Measurements from ENCODE around the gene KDM2A. TPM values are rescaled to one million over a fixed set of nuclear protein-coding genes. Genes with fewer than 3 reads are reported as not detected.

Gene KDM2A
- total and polyA plus RNA-seq, 2 of the 13 experiments (the other 11 are each of a cell fraction or from before 2014, with no cell fraction given) = 31.3 to 31.4 TPM

GRCh38 chr11:67262731-67263675, 143.9 kb downstream of the KDM2A start (continued):
- TF ChIP-seq HDAC2 (CRISPR knock-in tag; IDR thresholded peaks at IDR 0.05) (peak; percentile 40; the same call in 1 of the 2 replicates), ZBTB34 (CRISPR knock-in tag; IDR thresholded peaks at IDR 0.05) (no peak), NCOA1 (CRISPR knock-in tag; IDR thresholded peaks at IDR 0.05) (no peak), ZNF672 (CRISPR knock-in tag; IDR thresholded peaks at IDR 0.05) (no peak), ZNF790 (CRISPR knock-in tag; IDR thresholded peaks at IDR 0.05; ENCODE audit: borderline replicate concordance) (no peak), REPIN1 (CRISPR knock-in tag; IDR thresholded peaks at IDR 0.05; ENCODE audit: borderline replicate concordance, low read depth) (0 out of 2 replicates have a peak, but pooled peaks have one; percentile 18), MAFF (IDR thresholded peaks at IDR 0.05; ENCODE audit: low read depth, low read length) (0 out of 2 replicates have a peak, but pooled peaks have one; percentile 13), HMGXB4 (CRISPR knock-in tag; IDR thresholded peaks at IDR 0.05; ENCODE audit: borderline replicate concordance in 1 of 2, low read depth in 1 of 2) (peak in 1 of 2 experiments; percentile 73; a peak in 2 of 4 replicates), FOXK2 (IDR thresholded peaks at IDR 0.05) (no peak), MAZ (IDR thresholded peaks at IDR 0.05; ENCODE audit: borderline replicate concordance, low read depth, low read length) (no peak), MAZ (CRISPR knock-in tag; IDR thresholded peaks at IDR 0.05; ENCODE audit: low read depth) (peak; percentile 20; the same call in 1 of the 2 replicates), CBX5 (CRISPR knock-in tag; IDR thresholded peaks at IDR 0.05; ENCODE audit: borderline replicate concordance) (peak; percentile 77; the same call in 1 of the 2 replicates), RAD21 (CRISPR knock-in tag; IDR thresholded peaks at IDR 0.05) (0 out of 2 replicates have a peak, but pooled peaks have one; percentile 43), ZSCAN9 (CRISPR knock-in tag; IDR thresholded peaks at IDR 0.05; ENCODE audit: borderline replicate concordance) (0 out of 2 replicates have a peak, but pooled peaks have one; percentile 6), ELF1 (CRISPR knock-in tag; IDR thresholded peaks at IDR 0.05) (peak; percentile 98), GATAD2A (CRISPR knock-in tag; IDR thresholded peaks at IDR 0.05) (peak; percentile 64), MXI1 (IDR thresholded peaks at IDR 0.05; ENCODE audit: borderline replicate concordance, low read depth, low read length) (peak; percentile 52; the same call in 1 of the 3 replicates), ZNF713 (CRISPR knock-in tag; IDR thresholded peaks at IDR 0.05) (no peak), ZNF12 (CRISPR knock-in tag; IDR thresholded peaks at IDR 0.05) (0 out of 2 replicates have a peak, but pooled peaks have one; percentile 31), PHF8 (CRISPR knock-in tag; IDR thresholded peaks at IDR 0.05) (0 out of 2 replicates have a peak, but pooled peaks have one; percentile 17), ZNF274 (CRISPR knock-in tag; IDR thresholded peaks at IDR 0.05) (no peak), CCDC6 (CRISPR knock-in tag; IDR thresholded peaks at IDR 0.05) (no peak), YEATS2 (CRISPR knock-in tag; IDR thresholded peaks at IDR 0.05; ENCODE audit: borderline replicate concordance) (0 out of 2 replicates have a peak, but pooled peaks have one; percentile 13)
